Prostate gland (tissue), 2 donors: ENCODE results near the gene VPS9D1.

Source experiments
- CTCF ChIP-seq, 4 experiments: fragments of 200-600 bp in 2 of 4; fragments of 450-650 bp in 2 of 4; sonication (generic) in 2 of 4; IDR thresholded peaks; 1 replicate in 3 of 4; 2 replicates in 1 of 4; pipeline ENCODE4 v1.5.1; 2016 to 2019; ENCODE audit warnings: antibody characterized with exemption in 4 of 4, mild to moderate bottlenecking in 2 of 4, moderate library complexity in 2 of 4
- POLR2A ChIP-seq: fragments of 450-650 bp; IDR thresholded peaks from one replicate; pipeline ENCODE4 v1.6.1; 2016; ENCODE audit warnings: antibody characterized with exemption, mild to moderate bottlenecking

- TF ChIP-seq POLR2A (no peak), CTCF (IDR thresholded peaks at IDR 0.05) (no peak)
Measured at GRCh38 chr16:89722392-89723278, 1.9 kb upstream of the VPS9D1 start.
